ENCODE measurements around the gene OR6S1. TPM values are rescaled to one million over a fixed set of nuclear protein-coding genes. Genes with fewer than 3 reads are reported as not detected.

The OR6S1 gene
- total RNA-seq, 1 donor from 2014 or later: not detected

DNA sequence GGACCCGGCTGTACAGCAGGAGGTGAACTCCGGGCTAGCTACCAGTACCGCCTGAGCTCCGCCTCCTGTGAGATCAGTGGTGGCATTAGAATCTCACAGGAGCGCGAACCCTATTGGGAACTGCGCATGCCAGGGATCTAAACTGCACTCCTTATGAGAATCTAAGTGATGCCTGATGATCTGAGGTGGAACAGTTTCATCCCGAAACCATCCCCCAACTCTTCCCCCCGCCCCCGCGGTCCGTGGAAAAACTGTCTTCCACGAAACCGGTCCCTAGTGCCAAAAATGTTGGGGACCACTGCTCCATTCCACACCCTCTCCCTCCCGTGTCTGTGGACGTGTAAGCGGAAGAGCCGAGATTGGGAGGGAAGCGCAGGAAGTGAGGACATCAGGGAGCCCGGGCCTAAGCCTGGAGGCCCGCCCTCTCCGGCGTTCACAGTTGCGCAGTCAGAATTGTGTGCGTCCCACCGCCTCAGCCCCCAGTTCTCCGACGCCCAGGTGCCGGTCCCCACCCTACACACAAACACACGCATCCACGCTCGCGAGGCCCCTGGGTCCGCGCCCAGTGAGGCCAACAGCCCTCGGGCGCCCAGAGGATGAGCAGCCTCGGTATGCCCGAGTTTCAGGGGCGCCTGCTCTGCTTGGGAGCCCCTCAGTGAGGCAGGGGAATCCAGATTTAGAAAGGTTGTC lies 41.1 kb upstream of the OR6S1 start:
- Mint-ChIP-seq H3K27me3 (no peaks in the 10 kb centered on the region), H3K36me3 (ENCODE audit: insufficient read depth) (no peaks in the 10 kb centered on the region), H3K4me1 (ENCODE audit: low read depth) (peaks cover 37% of the 10 kb centered on the region), H3K4me3 (ENCODE audit: low read depth) (no peak overlapping the region), H3K9me3 (ENCODE audit: low read depth) (no peaks in the 10 kb centered on the region), H3K27ac (no peak overlapping the region)
- DNase-seq (ENCODE audit: low spot score, unreplicated experiment): peak; percentile 53
- TF ChIP-seq, protein P1, sequence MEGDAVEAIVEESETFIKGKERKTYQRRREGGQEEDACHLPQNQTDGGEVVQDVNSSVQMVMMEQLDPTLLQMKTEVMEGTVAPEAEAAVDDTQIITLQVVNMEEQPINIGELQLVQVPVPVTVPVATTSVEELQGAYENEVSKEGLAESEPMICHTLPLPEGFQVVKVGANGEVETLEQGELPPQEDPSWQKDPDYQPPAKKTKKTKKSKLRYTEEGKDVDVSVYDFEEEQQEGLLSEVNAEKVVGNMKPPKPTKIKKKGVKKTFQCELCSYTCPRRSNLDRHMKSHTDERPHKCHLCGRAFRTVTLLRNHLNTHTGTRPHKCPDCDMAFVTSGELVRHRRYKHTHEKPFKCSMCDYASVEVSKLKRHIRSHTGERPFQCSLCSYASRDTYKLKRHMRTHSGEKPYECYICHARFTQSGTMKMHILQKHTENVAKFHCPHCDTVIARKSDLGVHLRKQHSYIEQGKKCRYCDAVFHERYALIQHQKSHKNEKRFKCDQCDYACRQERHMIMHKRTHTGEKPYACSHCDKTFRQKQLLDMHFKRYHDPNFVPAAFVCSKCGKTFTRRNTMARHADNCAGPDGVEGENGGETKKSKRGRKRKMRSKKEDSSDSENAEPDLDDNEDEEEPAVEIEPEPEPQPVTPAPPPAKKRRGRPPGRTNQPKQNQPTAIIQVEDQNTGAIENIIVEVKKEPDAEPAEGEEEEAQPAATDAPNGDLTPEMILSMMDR (IDR thresholded peaks at IDR 0.05; ENCODE audit: unreplicated experiment): no peak

DNA sequence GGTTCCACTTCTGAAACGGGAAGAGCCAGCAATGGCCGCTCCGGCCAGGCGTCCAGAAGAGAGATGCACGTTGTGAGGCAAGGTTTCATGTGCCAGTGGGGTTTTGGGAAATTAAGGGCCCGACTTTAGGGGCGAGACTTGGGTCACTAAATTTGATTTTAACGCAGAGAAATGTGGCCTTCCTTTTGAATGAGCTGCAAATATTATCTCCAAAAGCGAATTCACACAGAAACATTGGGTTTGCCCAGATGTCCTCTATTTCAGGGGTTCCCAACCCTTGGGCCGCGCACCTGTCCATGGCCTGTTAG lies 40.6 kb upstream of the OR6S1 start:
- Mint-ChIP-seq H3K27ac (no peak overlapping the region), H3K27me3 (no peaks in the 10 kb centered on the region), H3K4me3 (ENCODE audit: low read depth) (no peak overlapping the region), H3K36me3 (ENCODE audit: insufficient read depth) (no peaks in the 10 kb centered on the region), H3K9me3 (ENCODE audit: low read depth) (no peaks in the 10 kb centered on the region), H3K4me1 (ENCODE audit: low read depth) (peaks cover 32% of the 10 kb centered on the region)
- TF ChIP-seq, protein P1 (IDR thresholded peaks at IDR 0.05; ENCODE audit: unreplicated experiment): no peak
- DNase-seq (ENCODE audit: low spot score, unreplicated experiment): no peak

DNA sequence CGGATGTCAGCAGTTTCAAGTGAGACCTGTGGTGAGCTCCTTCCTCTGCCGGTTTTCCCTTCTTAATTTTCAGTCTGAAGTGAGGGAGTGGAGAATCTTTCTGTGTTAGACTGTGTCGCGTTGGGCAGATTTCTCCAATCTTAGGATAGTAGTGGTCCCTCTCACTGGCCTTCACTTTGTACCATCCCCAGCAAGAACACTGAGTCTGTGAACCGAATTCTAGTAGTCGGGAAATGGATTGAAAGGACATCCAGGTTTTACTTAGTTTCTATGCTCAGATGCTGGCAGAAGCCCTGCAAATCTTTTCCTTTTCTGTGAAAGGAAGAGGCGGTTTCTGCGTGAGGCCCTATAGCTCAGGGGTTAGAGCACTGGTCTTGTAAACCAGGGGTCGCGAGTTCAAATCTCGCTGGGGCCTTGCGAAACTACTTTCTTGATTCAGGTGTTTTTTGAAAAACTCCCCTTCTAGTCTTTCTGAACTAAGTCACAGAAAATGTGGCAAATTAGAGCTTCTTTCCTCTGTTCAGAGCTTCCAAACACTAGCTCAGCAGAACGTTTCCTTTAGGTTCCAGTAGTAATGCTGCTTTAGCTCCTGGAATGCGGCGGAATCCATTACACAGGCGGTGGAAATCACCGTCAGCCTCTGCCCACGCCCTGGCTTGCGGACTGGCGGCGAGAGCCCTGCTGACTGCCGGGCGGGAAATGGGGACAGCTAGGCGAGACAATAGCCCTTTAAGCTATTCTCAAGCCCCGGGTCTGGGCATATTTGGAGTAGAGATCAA lies 40.0 kb upstream of the OR6S1 start:
- H3K4me1 Mint-ChIP-seq (ENCODE audit: low read depth): peaks cover 26% of the 10 kb centered on the region
- no peaks in the 10 kb centered on the region for H3K9me3 Mint-ChIP-seq (ENCODE audit: low read depth)
- no peaks in the 10 kb centered on the region for H3K36me3 Mint-ChIP-seq (ENCODE audit: insufficient read depth)
- no peak overlapping the region for H3K27ac Mint-ChIP-seq
- no peak overlapping the region for H3K4me3 Mint-ChIP-seq (ENCODE audit: low read depth)
- H3K27me3 Mint-ChIP-seq: peaks cover 2% of the 10 kb centered on the region
- peak; percentile 83 for DNase-seq (ENCODE audit: low spot score, unreplicated experiment)
- TF ChIP-seq, protein P1 (IDR thresholded peaks at IDR 0.05; ENCODE audit: unreplicated experiment): no peak

DNA sequence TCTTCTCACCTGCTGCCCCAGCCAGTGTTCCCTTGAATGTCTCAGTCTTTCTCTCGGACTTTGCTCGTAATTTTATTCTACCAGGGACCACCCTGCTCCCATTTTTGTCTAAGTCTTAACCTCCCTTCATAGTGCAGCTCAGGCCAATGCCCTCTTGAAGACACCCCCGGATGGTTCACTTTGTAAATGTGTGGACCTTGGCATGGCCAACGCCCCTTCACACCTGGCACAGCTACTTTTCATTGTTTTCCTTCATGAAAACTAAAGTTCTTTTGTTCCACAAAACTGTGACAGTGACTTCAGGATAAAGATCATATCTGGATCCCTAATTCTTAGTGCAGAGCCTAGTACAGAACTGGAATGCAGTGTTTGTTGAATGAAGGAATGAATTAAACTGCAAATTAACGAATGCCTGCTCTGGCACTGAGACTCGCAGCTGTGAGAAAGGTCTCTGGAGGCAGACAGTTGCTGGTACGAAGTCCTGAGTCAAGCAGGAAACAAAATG lies 39.4 kb upstream of the OR6S1 start:
- no peak for DNase-seq (ENCODE audit: low spot score, unreplicated experiment)
- Mint-ChIP-seq H3K4me1 (ENCODE audit: low read depth) (peaks cover 20% of the 10 kb centered on the region), H3K9me3 (ENCODE audit: low read depth) (no peaks in the 10 kb centered on the region), H3K27ac (no peak overlapping the region), H3K36me3 (ENCODE audit: insufficient read depth) (no peaks in the 10 kb centered on the region), H3K4me3 (ENCODE audit: low read depth) (no peak overlapping the region), H3K27me3 (peaks cover 7% of the 10 kb centered on the region)
- TF ChIP-seq, protein P1 (IDR thresholded peaks at IDR 0.05; ENCODE audit: unreplicated experiment): no peak

DNA sequence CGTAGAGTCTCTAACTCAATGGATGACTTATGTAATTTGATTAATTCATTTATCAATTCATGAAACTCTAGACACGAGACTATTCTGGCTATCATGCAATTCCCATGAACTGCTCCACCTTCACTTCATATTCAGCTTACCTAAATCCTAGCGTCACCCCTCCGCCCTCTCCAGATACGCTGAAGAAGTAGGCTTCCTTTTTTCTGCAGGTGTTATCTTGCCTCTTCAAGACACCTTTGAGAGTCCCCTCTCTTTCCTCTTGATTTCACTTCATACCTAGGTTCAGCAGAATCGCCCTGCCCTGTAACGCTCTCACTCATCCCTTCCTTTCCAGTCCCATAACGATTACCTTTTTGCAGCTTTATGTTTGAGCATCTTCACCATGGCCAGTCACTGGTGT lies 38.9 kb upstream of the OR6S1 start:
- peaks cover 20% of the 10 kb centered on the region for H3K4me1 Mint-ChIP-seq (ENCODE audit: low read depth)
- DNase-seq (ENCODE audit: low spot score, unreplicated experiment): no peak
- TF ChIP-seq, protein P1 (IDR thresholded peaks at IDR 0.05; ENCODE audit: unreplicated experiment): no peak
- H3K4me3 Mint-ChIP-seq (ENCODE audit: low read depth): no peak overlapping the region
- no peaks in the 10 kb centered on the region for H3K9me3 Mint-ChIP-seq (ENCODE audit: low read depth)
- H3K27me3 Mint-ChIP-seq: peaks cover 7% of the 10 kb centered on the region
- H3K27ac Mint-ChIP-seq: no peak overlapping the region
- no peaks in the 10 kb centered on the region for H3K36me3 Mint-ChIP-seq (ENCODE audit: insufficient read depth)
